Hematopoietic multipotent progenitor cell treated with erythropoietin and hydrocortisone succinate and interleukin-3 and kit ligand, for 4 days (in vitro differentiated cells): ENCODE measurements around the gene SKAP1.
"Not testable (repeated sequence)": the region's sequence is repeated elsewhere in the genome, so short reads cannot be mapped to it uniquely, and the experiment has no call there.

Experiments
- DNase-seq: peaks from one replicate; pipeline ENCODE4 v3.0.0-alpha.2; 2015

The SKAP1 gene

DNA sequence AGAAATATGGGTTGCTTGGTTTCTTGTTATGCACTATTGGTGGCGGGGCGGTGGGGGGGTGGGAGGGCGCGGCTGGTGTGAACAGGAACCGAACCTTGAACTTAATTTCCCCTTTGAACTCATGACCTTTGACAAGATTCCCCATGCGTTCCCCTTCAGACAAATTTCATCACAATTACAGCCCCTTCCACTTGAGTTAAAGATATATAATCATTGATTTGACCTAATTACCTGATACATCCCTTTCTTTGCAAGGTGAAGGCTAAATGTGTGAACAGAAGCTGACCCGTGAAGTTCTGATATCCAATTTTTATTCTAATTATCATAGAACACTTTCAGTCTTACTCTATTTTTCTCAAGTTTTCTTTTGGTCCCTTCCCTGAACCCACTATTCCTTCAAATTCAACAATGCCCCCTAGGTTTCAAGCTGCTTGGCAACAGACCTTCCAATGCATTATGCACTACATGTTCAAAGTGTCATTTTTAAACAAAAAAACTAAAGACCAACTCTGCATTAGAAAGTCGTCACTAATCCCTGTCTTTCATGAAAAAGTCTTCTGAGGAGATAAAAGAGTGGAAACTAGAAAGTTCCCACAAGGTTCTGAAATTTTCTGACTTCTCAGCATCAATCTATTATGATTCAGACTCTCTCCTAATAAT is 116.8 kb downstream of the SKAP1 start:
- no peak for DNase-seq

DNA sequence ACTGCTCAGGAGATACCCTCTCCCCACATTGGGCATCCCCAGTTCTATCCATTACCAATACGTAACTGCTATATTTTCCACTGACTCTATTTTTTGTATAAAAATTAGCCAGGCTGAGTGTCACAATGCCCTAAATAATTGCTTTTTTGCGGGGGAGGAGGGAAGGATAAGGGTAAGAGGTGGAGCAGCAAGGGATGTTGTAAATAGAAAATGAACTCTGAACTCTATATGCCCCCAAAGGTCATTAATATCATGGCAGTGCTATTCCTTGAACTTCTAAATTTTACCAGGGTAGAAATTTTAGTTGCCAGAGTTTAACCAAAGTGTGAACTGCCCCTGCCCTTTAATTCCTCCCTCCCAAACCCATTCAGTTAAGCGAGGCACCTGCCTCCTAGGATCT is 118.7 kb downstream of the SKAP1 start:
- DNase-seq, result no peak

DNA sequence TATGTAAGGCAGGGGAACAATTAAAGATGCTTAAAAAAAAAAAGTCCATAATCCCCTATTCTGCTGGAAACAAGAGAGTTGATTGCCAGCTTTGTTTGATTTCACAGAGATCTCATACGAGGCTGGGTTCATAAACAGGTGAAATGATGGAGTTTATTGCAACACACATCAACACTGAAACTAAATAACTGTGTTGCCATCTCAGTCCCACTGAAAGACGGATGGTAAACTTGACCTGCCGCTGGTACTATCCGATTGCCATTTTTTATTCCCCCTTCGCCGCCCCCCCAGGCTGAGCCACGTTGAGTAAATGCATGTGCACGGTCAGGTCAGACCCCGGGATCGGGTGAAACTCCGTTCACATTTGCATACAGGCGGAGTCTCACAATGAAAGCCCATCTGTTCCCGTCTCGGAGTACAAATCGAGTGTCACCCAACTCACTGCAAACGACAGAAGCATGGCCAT is 119.2 kb downstream of the SKAP1 start:
- no peak for DNase-seq

DNA sequence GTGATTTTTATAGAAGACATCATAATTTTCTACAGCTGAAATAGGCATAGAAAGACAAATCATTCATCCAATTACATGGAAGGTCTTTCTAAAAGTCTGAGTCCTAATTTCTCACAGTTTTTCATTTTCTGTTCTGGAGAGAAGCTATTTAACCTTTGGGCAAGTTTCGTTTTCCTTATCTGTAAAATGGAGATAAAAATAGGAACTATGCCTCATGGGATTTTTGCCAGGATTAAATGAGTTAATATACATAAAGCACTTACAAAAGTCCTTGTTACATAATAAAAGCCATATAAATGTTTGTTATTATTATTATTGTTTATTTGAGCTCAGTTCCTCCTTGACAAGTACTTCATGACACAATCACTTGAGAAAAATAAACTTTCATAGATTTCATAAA is 121.4 kb downstream of the SKAP1 start:
- DNase-seq, result no peak

DNA sequence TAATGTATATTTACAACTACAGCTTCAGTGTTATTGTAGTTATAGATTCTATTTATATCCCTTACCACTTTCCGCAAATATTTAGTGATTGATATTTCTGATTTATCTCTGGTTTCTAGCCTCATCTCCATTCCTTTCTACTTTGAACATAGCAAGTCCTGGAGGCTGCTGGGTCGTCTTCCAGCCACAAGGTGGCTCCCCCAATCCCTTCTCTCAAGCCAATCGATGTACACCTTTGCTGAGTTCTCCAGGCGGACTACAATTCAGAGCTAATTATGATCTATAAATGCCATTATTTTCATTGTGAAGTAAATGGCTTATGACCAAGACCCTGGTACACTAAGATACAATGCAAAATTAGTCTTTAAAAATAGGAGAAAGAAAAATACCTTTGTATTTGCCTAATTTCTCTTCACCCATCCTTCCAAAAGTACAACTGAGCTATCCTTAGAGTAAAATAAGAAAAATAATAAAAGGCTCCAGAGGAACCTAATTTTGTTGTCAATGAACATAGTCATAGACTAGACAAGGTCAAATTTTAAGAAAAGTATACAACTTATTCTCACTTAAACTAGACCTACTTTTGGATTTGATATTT is 122.1 kb downstream of the SKAP1 start:
- DNase-seq, result peak; percentile 79

DNA sequence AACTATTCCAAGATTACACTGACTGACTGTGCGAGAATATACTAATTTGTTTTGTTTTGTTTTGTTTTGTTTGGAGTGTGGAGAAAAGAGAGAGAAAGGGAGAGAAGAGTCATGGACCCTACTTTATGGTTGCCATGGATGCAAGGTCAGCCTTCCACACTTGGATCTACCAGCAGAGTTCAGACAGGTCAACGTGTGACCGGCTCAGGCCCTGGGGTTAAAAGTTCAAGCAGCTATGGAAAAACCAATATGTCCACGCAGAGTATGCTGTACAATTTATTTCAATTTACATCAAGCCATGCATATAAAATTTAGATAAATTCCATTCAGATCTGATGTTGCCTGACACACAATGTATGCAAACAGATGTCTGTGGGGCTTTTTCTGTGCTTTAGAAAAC is 122.8 kb downstream of the SKAP1 start:
- no peak for DNase-seq

DNA sequence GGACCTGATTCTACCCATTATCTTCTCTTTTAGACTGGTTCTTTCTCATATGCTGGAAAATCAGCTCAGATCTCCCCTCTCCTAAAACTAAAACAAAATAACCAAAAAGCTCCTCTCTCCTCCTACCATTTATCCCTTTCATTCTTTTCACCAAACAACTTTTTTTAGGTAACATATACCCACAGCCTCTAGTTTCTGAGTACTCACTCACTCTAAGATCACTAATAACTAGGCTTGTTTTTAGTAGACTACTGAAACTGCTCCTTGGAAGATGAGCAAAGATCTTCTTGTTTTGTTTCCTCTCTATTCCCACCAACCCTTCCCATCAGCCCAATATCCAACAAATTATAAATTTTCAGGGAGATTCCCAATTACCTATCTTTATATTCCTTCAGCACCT is 129.0 kb downstream of the SKAP1 start:
- DNase-seq, result no peak

DNA sequence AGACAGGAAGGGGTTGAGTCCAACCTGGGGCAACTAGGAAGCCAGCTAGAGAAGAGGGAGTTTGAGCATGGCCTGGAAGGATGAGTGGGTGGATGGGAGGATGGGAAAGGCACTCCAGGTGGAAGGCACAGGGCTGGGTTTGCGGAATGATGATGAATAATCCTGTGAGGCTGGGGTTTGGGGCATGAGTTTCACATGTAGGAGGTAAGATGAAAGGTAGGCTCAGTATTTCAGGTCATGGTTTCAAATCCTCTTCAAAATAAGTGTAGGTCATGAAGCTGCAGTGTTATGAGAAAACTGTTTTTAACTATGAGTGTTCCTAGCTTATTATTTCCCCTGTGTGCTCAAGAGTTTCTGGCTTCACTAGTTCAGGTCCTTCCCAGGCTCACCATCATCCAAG is 130.3 kb downstream of the SKAP1 start:
- DNase-seq, result no peak

DNA sequence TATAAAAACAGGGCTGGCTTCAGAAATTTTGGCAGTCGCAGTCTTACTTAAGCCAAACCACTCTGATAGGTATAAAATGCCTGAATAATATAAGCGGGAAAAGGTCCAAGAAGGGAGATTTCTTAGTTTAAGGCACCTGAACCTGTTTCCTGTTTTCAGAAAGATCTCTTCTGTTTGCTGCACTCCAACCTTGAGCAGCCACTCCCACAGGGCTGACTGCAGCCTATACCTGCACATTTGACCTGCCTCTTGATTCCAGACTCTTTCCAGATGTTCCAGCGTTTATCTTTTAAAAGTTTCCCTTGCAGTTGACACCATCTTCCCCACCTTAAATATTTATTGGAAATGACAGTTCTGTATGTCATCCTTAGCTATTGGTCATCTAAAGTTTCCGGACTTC is 132.2 kb downstream of the SKAP1 start:
- no peak for DNase-seq

DNA sequence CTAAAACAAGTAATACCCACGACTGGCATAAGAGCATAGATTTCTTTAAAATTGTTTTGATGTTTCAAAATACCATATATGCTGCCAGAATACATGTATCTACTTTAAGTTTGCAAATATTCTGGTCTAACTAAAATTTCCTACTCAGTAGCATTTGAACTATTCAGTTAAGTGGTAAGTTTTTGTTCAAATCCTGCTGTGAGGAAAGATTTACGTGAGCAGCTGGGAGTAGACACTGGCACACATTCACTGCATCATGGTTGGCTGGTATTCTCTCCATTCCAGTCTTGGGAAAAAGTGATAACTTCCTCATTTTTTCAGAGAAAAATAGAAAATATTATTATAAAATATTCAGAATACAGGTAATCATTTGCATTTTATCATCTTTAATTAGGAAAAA is 133.6 kb downstream of the SKAP1 start:
- no peak for DNase-seq

DNA sequence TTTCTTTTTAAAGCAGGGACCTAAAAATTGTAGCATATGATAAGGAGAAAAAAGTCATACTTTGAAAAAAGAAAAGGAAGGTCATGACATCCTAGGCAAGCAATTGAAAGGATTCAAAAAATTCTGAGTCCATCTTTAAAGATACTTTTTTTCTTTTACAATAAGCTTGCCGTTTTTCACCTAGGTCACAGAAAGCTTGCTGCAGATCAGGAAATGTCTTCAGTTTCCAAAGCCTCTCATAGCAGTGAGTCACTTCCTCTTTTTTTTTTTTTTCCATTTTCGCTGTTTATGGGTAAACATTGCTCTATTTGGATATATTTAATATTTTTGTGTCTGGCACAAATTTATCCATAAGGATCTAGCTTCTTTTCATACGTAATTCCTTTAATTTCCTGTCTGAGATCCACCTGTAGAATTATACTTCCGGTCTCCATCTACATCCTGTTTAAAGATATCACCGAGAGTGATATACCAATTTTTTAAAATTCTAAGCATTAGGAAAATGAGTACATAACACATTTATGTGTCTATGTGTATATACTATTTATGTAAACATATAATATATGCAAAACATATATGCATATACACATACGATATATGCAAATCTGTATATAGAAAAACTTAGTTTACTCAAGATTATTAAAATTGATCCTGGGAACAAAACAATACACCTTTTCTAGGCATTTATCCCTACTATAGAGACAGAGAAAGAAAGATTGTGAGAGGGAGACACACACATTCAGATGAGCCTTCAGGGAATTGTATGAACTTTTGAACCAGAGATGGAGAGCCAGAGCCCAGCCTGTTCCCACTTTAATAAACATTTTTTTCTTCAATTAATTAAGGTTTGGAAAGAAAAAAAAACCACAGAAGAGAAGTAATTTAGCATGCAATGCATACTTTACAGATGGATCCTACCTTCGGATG is 134.4 kb downstream of the SKAP1 start:
- DNase-seq, result peak; percentile 76

DNA sequence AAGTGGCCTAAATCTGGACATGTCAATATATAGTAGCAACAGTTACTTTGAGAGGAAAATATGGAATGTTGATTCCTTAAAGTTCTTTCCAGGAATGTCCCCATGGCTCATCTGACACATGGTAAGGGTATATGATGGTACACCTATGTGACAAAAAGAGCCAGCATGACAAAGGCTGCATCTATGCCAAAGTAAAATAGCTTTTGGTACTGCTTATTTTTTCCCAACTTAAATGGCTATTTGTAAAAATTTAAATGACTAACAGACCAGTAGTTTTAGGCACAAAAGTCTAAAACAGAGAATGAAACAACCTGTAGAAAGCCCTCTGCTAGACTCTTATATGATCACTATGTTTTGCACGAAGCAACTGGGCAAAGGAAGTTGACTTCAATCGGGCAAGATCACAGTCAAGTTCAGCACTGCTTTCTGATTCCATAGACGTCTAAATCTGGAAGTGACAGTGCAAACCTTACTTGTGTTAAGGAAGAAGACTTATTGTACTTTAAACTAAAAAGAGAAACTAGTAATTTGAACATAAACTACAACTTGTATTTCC is 135.1 kb downstream of the SKAP1 start:
- peak; percentile 25 for DNase-seq

DNA sequence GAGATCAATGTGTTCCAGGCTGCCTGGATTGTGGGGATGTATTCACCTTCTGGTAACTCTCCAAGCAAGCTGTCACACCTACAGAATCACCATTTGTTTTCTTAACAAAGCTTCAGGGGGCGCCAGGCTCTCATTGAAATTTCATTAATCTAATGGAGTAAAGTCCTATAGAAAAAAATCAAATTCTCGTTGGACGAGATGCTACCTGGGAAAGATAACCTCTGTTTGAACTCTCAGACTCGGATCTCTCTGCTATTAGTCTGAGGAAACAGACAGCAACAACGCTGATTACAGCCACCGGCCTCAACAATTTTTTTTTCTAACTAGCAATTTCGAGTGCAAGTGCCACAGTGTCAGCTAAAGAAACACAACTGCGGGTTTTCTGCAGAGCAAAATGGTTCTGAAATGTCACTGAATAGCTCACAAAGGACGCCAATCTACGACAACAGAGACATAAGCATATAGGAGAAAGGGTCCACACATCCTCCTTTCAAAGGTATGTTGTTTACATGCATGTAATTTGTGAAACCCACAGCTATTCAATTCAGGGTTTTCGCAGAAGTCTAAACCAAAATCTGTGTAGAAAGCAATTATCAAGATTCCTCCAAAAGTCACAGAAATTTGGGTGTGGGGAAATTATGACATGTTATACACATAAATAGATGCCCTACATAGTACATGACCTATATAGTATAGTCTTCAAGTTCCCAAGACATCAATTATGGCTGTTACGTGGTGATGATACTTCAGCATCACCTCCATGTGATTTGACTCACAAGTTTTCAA is 135.8 kb downstream of the SKAP1 start:
- peak; percentile 8 for DNase-seq

DNA sequence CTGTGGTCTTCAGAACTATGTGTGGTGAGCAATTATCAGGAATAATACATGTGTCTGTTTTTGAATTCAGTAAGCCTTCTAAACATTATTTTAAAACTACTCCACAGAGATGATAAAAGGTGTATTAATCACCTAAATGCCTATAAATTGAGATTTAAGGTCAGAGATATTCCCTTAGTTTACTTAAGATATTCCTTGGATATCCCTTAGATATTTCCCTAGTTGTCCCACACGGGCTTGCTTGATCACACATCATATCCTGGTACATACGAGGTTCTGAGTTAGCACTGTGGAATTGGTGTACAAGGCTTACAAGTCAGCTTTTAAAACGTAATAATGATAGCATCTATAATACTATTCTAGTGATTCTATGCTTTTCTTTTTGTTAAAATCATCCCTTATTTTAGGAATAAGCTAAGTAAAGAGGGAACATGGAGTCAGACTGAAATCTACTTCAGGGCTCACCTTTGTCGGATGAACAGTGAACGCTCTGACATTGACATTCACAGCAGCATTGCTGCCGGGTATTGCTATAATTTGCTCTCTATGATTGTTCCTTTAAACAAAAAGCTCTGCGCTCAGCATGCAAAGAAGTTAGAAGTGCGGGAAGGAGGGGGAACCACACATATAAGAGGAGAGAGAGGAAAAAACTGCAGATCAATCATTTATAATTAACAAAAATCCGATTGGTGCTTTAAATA is 136.5 kb downstream of the SKAP1 start:
- DNase-seq, result no peak

DNA sequence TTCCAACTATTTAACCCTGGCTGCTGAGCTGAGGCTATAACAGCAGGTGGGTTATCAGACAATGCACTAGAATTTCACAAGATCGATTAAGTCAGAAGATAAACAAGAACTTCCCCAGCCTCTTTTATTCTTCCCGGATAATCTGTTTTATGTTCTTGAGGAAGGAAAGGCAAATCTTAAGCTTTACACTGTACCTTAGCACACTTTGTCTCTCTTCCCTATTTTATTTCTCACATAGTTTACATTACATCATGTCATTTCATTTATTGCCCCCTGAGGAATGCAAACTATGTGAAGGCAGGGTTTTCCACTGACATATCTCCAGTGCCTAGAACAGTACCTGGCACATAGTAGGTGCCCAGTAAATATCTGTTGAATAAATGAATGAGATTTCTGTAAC is 139.6 kb downstream of the SKAP1 start:
- DNase-seq, result no peak

DNA sequence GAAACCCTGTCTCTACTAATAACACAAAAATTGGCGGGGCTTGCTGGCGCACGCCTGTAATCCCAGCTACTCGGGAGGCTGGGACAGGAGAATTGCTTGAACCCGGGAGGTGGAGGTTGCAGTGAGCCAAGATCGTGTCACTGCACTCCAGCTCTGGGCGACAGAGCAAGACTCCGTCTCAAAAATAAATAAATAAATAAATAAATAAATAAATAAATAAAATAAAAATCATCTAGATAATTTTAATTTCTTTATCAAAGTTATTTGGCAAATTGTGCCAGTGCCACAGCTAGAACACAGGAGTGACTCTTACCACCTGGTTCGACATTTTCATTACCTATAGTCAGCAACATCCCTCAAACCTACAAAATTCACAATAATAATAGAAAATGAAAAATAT is 143.1 kb downstream of the SKAP1 start:
- DNase-seq, result not testable (repeated sequence)

DNA sequence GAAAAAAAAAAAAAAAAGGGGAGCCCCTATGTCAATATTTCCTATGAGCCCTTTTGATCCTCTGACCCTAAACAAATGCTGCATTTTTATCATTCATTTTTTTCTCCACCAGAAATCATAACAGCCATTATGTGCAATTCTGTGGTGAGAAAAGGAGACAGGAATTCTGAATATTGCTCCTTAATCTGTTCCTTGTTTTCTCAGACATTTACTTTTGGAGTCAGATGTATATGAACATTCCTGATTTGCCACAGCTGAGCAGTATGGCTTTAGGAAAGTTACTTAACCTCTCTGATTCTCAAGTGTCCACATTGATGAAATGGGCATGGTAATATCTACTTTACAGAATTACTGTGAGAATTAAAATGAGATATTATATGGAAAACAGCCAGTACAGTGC is 144.4 kb downstream of the SKAP1 start:
- DNase-seq, result no peak

DNA sequence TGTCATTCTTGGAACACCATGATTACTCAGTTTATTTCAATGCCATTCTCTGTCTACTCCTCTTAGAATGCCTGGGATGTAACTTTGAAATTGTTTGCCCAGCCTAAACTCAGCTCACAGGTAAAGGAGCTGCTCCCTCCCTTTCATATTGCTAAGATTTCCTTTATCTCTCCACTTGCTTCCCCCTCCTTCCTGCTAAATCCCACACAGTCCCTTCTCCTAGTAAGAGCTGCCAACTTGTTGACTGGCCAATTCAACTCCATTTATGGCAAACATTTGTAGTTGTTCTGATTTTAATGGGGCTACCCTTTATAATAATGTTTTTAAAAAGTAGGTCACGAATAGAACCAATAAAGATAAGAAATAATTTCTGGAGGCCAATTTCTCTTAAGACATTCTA is 146.1 kb downstream of the SKAP1 start:
- DNase-seq, result no peak

DNA sequence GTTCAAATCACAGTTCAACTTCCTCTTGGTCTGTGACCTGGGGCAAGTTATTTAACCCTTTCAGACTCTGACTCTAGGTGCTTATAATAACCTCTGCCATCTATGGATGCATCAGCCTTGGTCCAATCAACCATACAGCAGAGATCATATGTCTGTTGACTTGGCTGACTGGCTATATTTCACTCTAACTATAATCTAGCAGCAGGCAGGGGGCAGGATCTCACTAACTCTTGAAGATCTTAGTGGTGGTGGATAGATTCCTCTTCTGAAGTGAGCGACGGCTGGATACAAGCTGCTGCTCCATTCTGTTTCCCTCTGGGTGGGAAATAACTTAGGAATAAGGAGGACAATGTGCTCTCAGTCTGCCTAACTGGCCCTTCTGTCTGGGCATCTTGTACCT is 146.6 kb downstream of the SKAP1 start:
- DNase-seq, result no peak

DNA sequence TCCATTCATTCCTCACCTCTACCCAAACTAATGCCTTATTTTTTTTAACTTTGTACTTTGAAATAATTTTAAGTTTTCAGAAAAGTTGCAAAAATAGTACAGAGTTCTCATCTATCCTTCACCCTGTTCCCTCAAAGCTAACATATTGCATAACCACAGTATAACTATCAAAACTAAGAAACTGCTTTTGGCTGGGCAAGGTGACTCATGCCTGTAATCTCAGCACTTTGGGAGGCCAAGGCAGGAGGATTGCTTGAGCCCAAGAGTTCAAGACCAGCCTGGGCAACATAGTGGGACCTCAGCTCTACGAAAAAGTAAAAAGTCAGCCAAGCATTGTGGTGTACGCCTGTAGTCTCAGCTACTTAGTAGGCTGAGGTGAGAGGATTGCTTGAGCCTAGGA is 147.7 kb downstream of the SKAP1 start:
- no peak for DNase-seq

DNA sequence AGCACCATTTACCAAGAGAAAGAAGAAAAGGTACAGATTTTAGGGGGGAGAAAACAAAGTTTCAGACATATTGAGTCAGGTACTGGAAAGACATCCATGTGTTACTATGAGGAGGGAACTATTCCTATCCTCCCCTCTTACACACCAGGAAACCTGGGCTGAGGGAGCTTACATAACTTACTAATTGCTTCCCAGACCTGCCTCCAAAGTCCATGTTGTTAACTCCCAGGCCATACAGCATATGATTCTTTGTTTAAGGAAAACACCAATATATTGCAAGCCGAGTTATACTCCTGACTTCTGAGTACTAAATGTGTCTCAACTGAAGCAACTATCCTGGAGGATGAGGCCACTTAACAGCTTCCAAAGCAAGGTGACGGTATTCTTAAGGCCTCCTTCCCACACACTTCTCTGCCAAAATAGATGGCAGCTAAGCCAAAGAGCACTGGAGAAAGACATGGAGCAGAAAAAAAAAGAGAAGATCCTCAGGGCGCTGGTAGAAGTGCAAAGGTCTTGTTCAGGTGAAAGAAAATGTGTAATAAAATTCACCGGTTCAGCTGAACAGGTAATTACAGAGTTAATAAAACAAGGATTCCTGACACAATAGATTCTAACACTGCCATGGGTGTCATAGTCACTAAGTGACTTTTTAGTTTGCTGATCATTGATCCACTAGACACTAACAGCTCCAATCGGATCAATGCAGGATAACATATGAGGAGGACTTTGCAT is 151.1 kb downstream of the SKAP1 start:
- no peak for DNase-seq
